Uterus (tissue), 4 donors: Measurements from ENCODE around the gene HTD2. TPM values are rescaled to one million over a fixed set of nuclear protein-coding genes. Genes with fewer than 3 reads are reported as not detected.

Experiments used
- DNase-seq, 2 donors: peaks; one replicate each; pipeline ENCODE4 v3.0.0-alpha.2; 2019 to 2020
- H3K27ac ChIP-seq, 2 donors: fragments of 200-600 bp; sonication (generic); 1 replicate in 1 of 2; 2 replicates in 1 of 2; pipeline ENCODE4 v1.5.1; 2016 to 2018
- H3K27me3 ChIP-seq, 2 donors: fragments of 200-600 bp; sonication (generic); one replicate each; pipeline ENCODE4 v1.5.1; 2018 to 2019; ENCODE audit warnings: control low read depth in 1 of 2
- H3K36me3 ChIP-seq, 2 donors: fragments of 200-600 bp; sonication (generic); one replicate each; pipeline ENCODE4 v1.5.1; 2019; ENCODE audit warnings: control low read depth in 1 of 2
- H3K4me1 ChIP-seq, 2 donors: fragments of 200-600 bp; sonication (generic); one replicate each; pipeline ENCODE4 v1.5.1; 2018 to 2019; ENCODE audit warnings: control low read depth in 1 of 2
- H3K4me3 ChIP-seq, 2 donors: fragments of 200-600 bp; sonication (generic); 1 replicate in 1 of 2; 2 replicates in 1 of 2; pipeline ENCODE4 v1.5.1; 2018 to 2019; ENCODE audit warnings: mild to moderate bottlenecking in 1 of 2
- H3K9me3 ChIP-seq, 2 donors: fragments of 200-600 bp; sonication (generic); one replicate each; pipeline ENCODE4 v1.5.1; 2019; ENCODE audit warnings: control low read depth in 1 of 2
- POLR2A ChIP-seq, 2 donors: fragments of 450-650 bp; IDR thresholded peaks; one replicate each; pipeline ENCODE4 v1.6.1; 2016; ENCODE audit warnings: antibody characterized with exemption in 2 of 2, mild to moderate bottlenecking in 1 of 2, moderate library complexity in 1 of 2
- intact Hi-C: fragments of 100-400 bp; cut with DNase I; formaldehyde crosslinking; loops from one replicate; pipeline ENCODE4 v1.15.1; 2023; ENCODE audit warnings: low total_unique reads
- total RNA-seq, 4 donors: library from RNA; depleted of rRNA in 3 of 4; stranded (reverse); fragments of >200 nt in 3 of 4; gene quantifications; one replicate each; pipeline versions ENCODE4 v1.1.0 to v1.2.4, GENCODE V29; 2014 to 2023
- TF ChIP-seq, protein P1 (sequence below), 4 experiments: fragments of 200-600 bp in 2 of 4; fragments of 450-650 bp in 2 of 4; sonication (generic) in 2 of 4; IDR thresholded peaks; one replicate each; pipeline ENCODE4 v1.5.1; 2016 to 2019; ENCODE audit warnings: antibody characterized with exemption in 4 of 4, mild to moderate bottlenecking in 2 of 4, moderate library complexity in 1 of 4
- donor health status: DM: yes; HTN: yes; CAD: no.

Gene HTD2
- total RNA-seq, 4 donors from 2014 or later: 1.2 to 39.6 (median 7.8) TPM

DNA sequence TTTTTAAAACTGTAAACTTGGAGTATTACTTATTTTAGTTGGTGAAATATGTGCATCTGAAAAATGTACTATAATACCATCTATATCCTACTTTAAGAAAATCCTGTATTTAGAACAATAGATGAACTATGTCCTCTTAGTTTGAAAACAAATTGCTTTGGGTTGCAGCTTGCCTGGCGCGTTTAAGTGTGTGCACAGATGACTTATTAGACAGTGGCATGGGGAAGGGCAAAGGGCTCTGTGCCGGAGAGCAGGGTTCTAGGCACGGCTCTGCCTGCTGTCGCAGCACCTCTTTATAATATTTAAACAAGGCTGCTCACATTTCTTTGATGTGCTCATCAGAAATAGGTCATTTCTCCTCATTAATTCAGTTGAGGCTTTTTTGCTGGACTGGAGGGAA is 36.4 kb downstream of the HTD2 start:
- no peak for TF ChIP-seq POLR2A (IDR thresholded peaks at IDR 0.05)
- TF ChIP-seq, protein P1, sequence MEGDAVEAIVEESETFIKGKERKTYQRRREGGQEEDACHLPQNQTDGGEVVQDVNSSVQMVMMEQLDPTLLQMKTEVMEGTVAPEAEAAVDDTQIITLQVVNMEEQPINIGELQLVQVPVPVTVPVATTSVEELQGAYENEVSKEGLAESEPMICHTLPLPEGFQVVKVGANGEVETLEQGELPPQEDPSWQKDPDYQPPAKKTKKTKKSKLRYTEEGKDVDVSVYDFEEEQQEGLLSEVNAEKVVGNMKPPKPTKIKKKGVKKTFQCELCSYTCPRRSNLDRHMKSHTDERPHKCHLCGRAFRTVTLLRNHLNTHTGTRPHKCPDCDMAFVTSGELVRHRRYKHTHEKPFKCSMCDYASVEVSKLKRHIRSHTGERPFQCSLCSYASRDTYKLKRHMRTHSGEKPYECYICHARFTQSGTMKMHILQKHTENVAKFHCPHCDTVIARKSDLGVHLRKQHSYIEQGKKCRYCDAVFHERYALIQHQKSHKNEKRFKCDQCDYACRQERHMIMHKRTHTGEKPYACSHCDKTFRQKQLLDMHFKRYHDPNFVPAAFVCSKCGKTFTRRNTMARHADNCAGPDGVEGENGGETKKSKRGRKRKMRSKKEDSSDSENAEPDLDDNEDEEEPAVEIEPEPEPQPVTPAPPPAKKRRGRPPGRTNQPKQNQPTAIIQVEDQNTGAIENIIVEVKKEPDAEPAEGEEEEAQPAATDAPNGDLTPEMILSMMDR (IDR thresholded peaks at IDR 0.05): no peak
- Histone ChIP-seq H3K27me3 (no peaks in the 10 kb centered on the region), H3K4me3 (no peak overlapping the region), H3K36me3 (no peaks in the 10 kb centered on the region), H3K4me1 (peaks cover 0 to 8% of the 10 kb centered on the region in 2 donors), H3K27ac (no peak overlapping the region), H3K9me3 (no peaks in the 10 kb centered on the region)
- intact Hi-C loops: no loop called here
- no peak for DNase-seq

DNA sequence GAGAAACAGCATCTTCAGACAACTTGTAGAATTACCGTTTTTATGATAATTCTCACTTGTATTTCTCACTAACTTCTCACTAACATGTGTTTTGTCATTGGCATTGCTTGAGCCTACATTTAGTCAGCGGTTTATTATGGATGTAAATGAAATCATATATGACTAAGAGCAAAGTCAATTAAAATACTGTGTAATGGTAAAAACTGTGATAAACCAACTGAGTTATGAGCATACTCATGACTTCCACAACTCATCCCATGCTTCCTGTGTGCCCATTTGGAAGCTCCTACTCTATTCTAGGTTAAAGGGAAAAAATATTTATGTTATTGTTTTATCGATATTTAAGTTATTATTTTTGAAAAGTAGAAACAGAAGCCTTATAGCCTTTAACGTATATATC is 39.1 kb downstream of the HTD2 start:
- no peaks in the 10 kb centered on the region for H3K9me3 ChIP-seq
- no peak overlapping the region for H3K27ac ChIP-seq
- TF ChIP-seq, protein P1 (IDR thresholded peaks at IDR 0.05): no peak
- no peak for TF ChIP-seq POLR2A (IDR thresholded peaks at IDR 0.05)
- no peaks in the 10 kb centered on the region for H3K27me3 ChIP-seq
- no peaks in the 10 kb centered on the region for H3K36me3 ChIP-seq
- no peak for DNase-seq
- no peak overlapping the region for H3K4me3 ChIP-seq
- peaks cover 0 to 8% of the 10 kb centered on the region in 2 donors for H3K4me1 ChIP-seq
- intact Hi-C loops: no loop called here

DNA sequence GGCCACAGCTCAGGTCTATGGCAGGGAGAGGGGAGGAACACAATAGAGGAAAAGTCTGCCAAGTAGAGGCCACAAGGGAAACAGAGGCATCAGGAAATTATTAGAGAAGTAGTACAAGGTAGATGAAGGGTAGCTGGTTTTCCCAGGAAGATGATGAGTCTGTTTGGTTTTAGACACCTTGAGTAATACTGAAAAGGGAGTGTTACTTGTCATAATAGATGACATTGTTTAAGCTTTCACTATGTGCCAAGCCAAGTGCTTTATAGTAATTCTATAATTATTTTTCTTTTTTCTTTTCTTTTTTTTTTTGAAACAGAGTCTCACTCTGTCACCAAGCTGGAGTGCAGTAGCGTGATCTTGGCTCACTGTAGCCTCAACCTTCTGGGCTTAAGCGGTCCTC is 40.0 kb downstream of the HTD2 start:
- Histone ChIP-seq H3K4me3 (no peak overlapping the region), H3K4me1 (peaks cover 0 to 7% of the 10 kb centered on the region in 2 donors), H3K9me3 (no peaks in the 10 kb centered on the region), H3K27me3 (no peaks in the 10 kb centered on the region), H3K27ac (no peak overlapping the region), H3K36me3 (no peaks in the 10 kb centered on the region)
- intact Hi-C loops: no loop called here
- DNase-seq: no peak
- TF ChIP-seq POLR2A (IDR thresholded peaks at IDR 0.05): no peak
- TF ChIP-seq, protein P1 (IDR thresholded peaks at IDR 0.05): no peak

DNA sequence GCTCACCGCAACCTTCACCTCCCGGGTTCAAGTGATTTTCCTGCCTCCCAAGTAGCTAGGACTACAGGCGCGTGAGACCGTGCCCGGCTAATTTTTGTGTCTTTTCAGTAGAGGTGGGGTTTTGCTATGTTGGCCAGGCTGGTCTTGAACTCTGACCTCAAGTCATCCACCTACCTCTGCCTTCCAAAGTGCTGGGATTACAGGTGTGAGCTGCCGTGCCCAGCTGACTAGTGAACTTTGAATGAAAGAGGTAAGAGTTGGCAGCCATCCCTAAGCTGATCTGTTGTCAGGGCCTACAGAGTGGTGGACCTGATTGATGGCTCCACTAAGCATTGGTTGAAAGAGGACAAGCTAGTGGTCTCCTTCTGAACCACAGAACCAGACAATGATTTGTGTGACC is 41.7 kb downstream of the HTD2 start:
- TF ChIP-seq POLR2A (IDR thresholded peaks at IDR 0.05): no peak
- TF ChIP-seq, protein P1 (IDR thresholded peaks at IDR 0.05): no peak
- no peak for DNase-seq
- intact Hi-C loops: no loop called here
- Histone ChIP-seq H3K4me3 (no peak overlapping the region), H3K9me3 (no peaks in the 10 kb centered on the region), H3K27ac (no peak overlapping the region), H3K36me3 (no peaks in the 10 kb centered on the region), H3K27me3 (no peaks in the 10 kb centered on the region), H3K4me1 (peaks cover 0 to 5% of the 10 kb centered on the region in 2 donors)

DNA sequence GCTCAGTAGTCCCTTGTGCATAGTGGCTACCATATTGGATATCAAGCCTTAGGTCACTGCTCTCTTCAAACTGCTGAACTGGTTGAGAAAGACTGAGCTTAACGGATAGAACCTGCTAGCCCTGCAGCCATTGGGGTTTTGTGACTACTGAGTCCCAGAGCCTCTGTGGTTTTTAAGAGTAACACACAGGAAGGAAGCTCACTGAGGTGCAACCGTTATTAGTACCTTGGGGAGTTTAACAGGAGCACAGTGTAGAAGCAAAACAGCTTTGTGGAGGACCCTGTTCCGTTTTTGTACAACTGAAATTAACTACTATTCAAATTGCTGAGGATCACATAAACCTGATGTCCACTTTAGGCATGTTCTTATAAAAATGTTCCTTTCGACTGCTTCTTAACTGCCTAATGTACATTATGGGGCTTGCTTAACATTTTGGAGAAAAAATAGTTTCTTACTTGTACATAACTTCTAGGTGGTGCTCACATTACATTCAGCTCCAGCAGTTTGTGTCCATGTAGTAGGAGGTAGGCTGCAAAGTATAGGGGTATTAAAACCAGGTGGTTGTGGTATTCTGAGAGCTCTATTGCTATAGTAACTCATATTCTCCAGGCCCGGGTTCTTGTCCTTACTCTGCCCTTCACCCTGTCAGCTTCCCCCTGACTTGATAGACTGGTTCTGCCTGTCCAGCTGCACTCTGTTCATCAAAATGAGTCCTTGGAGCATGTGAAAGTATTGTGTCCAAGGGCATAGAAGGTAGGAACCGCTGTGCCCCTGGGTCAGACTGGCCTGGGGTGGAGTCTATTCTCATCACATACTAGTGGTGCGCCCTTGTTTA is 43.7 kb downstream of the HTD2 start:
- Histone ChIP-seq H3K36me3 (no peaks in the 10 kb centered on the region), H3K9me3 (no peaks in the 10 kb centered on the region), H3K27ac (no peak overlapping the region), H3K27me3 (no peaks in the 10 kb centered on the region), H3K4me3 (no peak overlapping the region), H3K4me1 (no peaks in the 10 kb centered on the region)
- intact Hi-C loops: no loop called here
- no peak for TF ChIP-seq POLR2A (IDR thresholded peaks at IDR 0.05)
- TF ChIP-seq, protein P1 (IDR thresholded peaks at IDR 0.05): no peak
- no peak for DNase-seq
